Activated CD4-positive, alpha-beta memory T cell treated with anti-CD3 and anti-CD28 coated beads, Interleukin-2, amount 10 ng/mL, durations not matched to agents 7 days and 5 days (primary cell): ENCODE measurements around the gene TMPRSS4. TPM values are rescaled to one million over a fixed set of nuclear protein-coding genes. Genes with fewer than 3 reads are reported as not detected.

Source experiments
- CTCF ChIA-PET: fragments of 350-600 bp; sonication (Branson Sonifier 250); formaldehyde crosslinking; loops from one replicate; lab custom pipeline; 2021; ENCODE audit warnings: antibody characterized with exemption, inconsistent platforms; lab: Charles Lee
- POLR2A ChIA-PET: fragments of 350-600 bp; sonication (Branson Sonifier 250); formaldehyde crosslinking; loops from one replicate; lab custom pipeline; 2021; ENCODE audit warnings: antibody characterized with exemption; lab: Charles Lee
- DNase-seq: peaks from one replicate; pipeline ENCODE4 v3.0.0-alpha.2; 2020
- H3K27ac Mint-ChIP-seq: one replicate; pipeline ENCODE4 v1.8.0; 2021; ENCODE audit warnings: mild to moderate bottlenecking, mixed read lengths
- H3K27me3 Mint-ChIP-seq: one replicate; pipeline ENCODE4 v1.8.0; 2021; ENCODE audit warnings: mixed read lengths
- H3K36me3 Mint-ChIP-seq: one replicate; pipeline ENCODE4 v1.8.0; 2021; ENCODE audit warnings: low read depth, mixed read lengths
- H3K4me1 Mint-ChIP-seq: one replicate; pipeline ENCODE4 v1.8.0; 2021; ENCODE audit warnings: mixed read lengths
- H3K4me3 Mint-ChIP-seq: one replicate; pipeline ENCODE4 v1.8.0; 2021; ENCODE audit warnings: mild to moderate bottlenecking, mixed read lengths
- H3K9me3 Mint-ChIP-seq: one replicate; pipeline ENCODE4 v1.8.0; 2021; ENCODE audit warnings: mixed read lengths
- total RNA-seq, 2 experiments: library from RNA; stranded (reverse); gene quantifications; one replicate each; pipeline ENCODE4 v1.2.3, GENCODE V29; 2021

TMPRSS4 gene
- total RNA-seq, 2 experiments from 2014 or later = 0.05 TPM; not detected in 1

GRCh38 chr11:118149493-118149892, 72.6 kb downstream of the TMPRSS4 start:
- DNase-seq = no peak
- Mint-ChIP-seq H3K36me3 (no peaks in the 10 kb centered on the region), H3K27ac (no peak overlapping the region), H3K27me3 (peaks cover 76% of the 10 kb centered on the region), H3K4me3 (no peak overlapping the region), H3K4me1 (peaks cover 10% of the 10 kb centered on the region), H3K9me3 (no peaks in the 10 kb centered on the region)
- ChIA-PET CTCF (interaction anchor here (1.1 kb wide), 1 partner anchor 22 kb away, joined by 5 read pairs; no protein-coding TSS in a partner anchor), POLR2A (no interaction called here)

- Mint-ChIP-seq H3K4me3 (no peak overlapping the region), H3K4me1 (peaks cover 9% of the 10 kb centered on the region), H3K27me3 (peaks cover 83% of the 10 kb centered on the region), H3K9me3 (no peaks in the 10 kb centered on the region), H3K27ac (no peak overlapping the region), H3K36me3 (no peaks in the 10 kb centered on the region)
- CTCF ChIA-PET = interaction anchor here (3.2 kb wide), 1 partner anchor 20 kb away, joined by 12 read pairs; no protein-coding TSS in a partner anchor
- no peak for DNase-seq
- POLR2A ChIA-PET = no interaction called here
Observed at GRCh38 chr11:118151431-118151830, 74.6 kb downstream of the TMPRSS4 start.

GRCh38 chr11:118152020-118152551, 75.2 kb downstream of the TMPRSS4 start:
- POLR2A ChIA-PET = interaction anchor here (1.3 kb wide), 1 partner anchor 19 kb away, joined by 4 read pairs; no protein-coding TSS in a partner anchor
- CTCF ChIA-PET = interaction anchor here (3.2 kb wide), 1 partner anchor 19 kb away, joined by 12 read pairs; no protein-coding TSS in a partner anchor
- peak overlapping the region; percentile 19 for H3K4me3 Mint-ChIP-seq
- H3K36me3 Mint-ChIP-seq = no peaks in the 10 kb centered on the region
- H3K27ac Mint-ChIP-seq = no peak overlapping the region
- peaks cover 9% of the 10 kb centered on the region for H3K4me1 Mint-ChIP-seq
- H3K27me3 Mint-ChIP-seq = peaks cover 87% of the 10 kb centered on the region
- no peaks in the 10 kb centered on the region for H3K9me3 Mint-ChIP-seq
- no peak for DNase-seq

- peaks cover 9% of the 10 kb centered on the region for H3K4me1 Mint-ChIP-seq
- no peaks in the 10 kb centered on the region for H3K36me3 Mint-ChIP-seq
- H3K4me3 Mint-ChIP-seq = peak within 1 kb of the TSS; percentile 35
- no peak within 1 kb of the TSS for H3K27ac Mint-ChIP-seq
- DNase-seq = no peak
- ChIA-PET CTCF (interaction anchor here (0.5 to 3.2 kb wide), 4 partner anchors 19 to 137 kb away, joined by 3 to 12 read pairs (median 4); no protein-coding TSS in a partner anchor), POLR2A (interaction anchor here (1.0 to 1.3 kb wide), 2 partner anchors 15 to 18 kb away, joined by 4 read pairs; no protein-coding TSS in a partner anchor)
- peaks cover 89% of the 10 kb centered on the region for H3K27me3 Mint-ChIP-seq
- no peaks in the 10 kb centered on the region for H3K9me3 Mint-ChIP-seq
Observed at GRCh38 chr11:118152552-118153471, 75.9 kb downstream of the TMPRSS4 start, which contains the start of gene SCN4B. Gene SCN4B, minus strand, starts transcription at chr11:118152823. Its CDS starts 150 bp downstream, at chr11:118152673.

- H3K4me3 Mint-ChIP-seq = peak overlapping the region; percentile 35
- DNase-seq = no peak
- peaks cover 9% of the 10 kb centered on the region for H3K4me1 Mint-ChIP-seq
- H3K36me3 Mint-ChIP-seq = no peaks in the 10 kb centered on the region
- peaks cover 89% of the 10 kb centered on the region for H3K27me3 Mint-ChIP-seq
- ChIA-PET CTCF (interaction anchor here (0.7 to 3.2 kb wide), 3 partner anchors 18 to 136 kb away, joined by 3 to 12 read pairs (median 4); no protein-coding TSS in a partner anchor), POLR2A (interaction anchor here (1.0 to 1.3 kb wide), 2 partner anchors 14 to 17 kb away, joined by 4 read pairs; no protein-coding TSS in a partner anchor)
- no peak overlapping the region for H3K27ac Mint-ChIP-seq
- no peaks in the 10 kb centered on the region for H3K9me3 Mint-ChIP-seq
Observed at GRCh38 chr11:118153516-118153915, 76.6 kb downstream of the TMPRSS4 start.

- H3K9me3 Mint-ChIP-seq = no peaks in the 10 kb centered on the region
- no peak for DNase-seq
- peak overlapping the region; percentile 35 for H3K4me3 Mint-ChIP-seq
- H3K4me1 Mint-ChIP-seq = peaks cover 9% of the 10 kb centered on the region
- no peak overlapping the region for H3K27ac Mint-ChIP-seq
- ChIA-PET CTCF (no interaction called here), POLR2A (no interaction called here)
- H3K36me3 Mint-ChIP-seq = no peaks in the 10 kb centered on the region
- peaks cover 88% of the 10 kb centered on the region for H3K27me3 Mint-ChIP-seq
Observed at GRCh38 chr11:118153976-118154375, 77.1 kb downstream of the TMPRSS4 start.

- peaks cover 94% of the 10 kb centered on the region for H3K27me3 Mint-ChIP-seq
- H3K27ac Mint-ChIP-seq = no peak overlapping the region
- DNase-seq = no peak
- no peaks in the 10 kb centered on the region for H3K36me3 Mint-ChIP-seq
- H3K4me1 Mint-ChIP-seq = peaks cover 9% of the 10 kb centered on the region
- ChIA-PET POLR2A (no interaction called here), CTCF (interaction anchor here (0.6 to 1.3 kb wide), 2 partner anchors 12 to 44 kb away, joined by 3 read pairs; no protein-coding TSS in a partner anchor)
- no peaks in the 10 kb centered on the region for H3K9me3 Mint-ChIP-seq
- no peak overlapping the region for H3K4me3 Mint-ChIP-seq
Observed at GRCh38 chr11:118154641-118155040, 77.8 kb downstream of the TMPRSS4 start.

- POLR2A ChIA-PET = no interaction called here
- no peak overlapping the region for H3K4me3 Mint-ChIP-seq
- H3K4me1 Mint-ChIP-seq = peaks cover 9% of the 10 kb centered on the region
- no peaks in the 10 kb centered on the region for H3K9me3 Mint-ChIP-seq
- CTCF ChIA-PET = interaction anchor here (1.0 to 3.1 kb wide), 5 partner anchors 11 to 348 kb away, joined by 3 to 25 read pairs (median 4); no protein-coding TSS in a partner anchor
- peaks cover 82% of the 10 kb centered on the region for H3K27me3 Mint-ChIP-seq
- DNase-seq = no peak
- no peaks in the 10 kb centered on the region for H3K36me3 Mint-ChIP-seq
- no peak overlapping the region for H3K27ac Mint-ChIP-seq
Observed at GRCh38 chr11:118155776-118156530, 79.1 kb downstream of the TMPRSS4 start.

GRCh38 chr11:118156531-118157185, 79.8 kb downstream of the TMPRSS4 start:
- peaks cover 9% of the 10 kb centered on the region for H3K4me1 Mint-ChIP-seq
- H3K9me3 Mint-ChIP-seq = no peaks in the 10 kb centered on the region
- no peak overlapping the region for H3K4me3 Mint-ChIP-seq
- ChIA-PET POLR2A (interaction anchor here (1.0 kb wide), 1 partner anchor 9 kb away, joined by 3 read pairs; no protein-coding TSS in a partner anchor), CTCF (interaction anchor here (0.5 to 3.1 kb wide), 6 partner anchors 12 to 349 kb away, joined by 3 to 25 read pairs (median 4); no protein-coding TSS in a partner anchor)
- H3K36me3 Mint-ChIP-seq = no peaks in the 10 kb centered on the region
- peaks cover 81% of the 10 kb centered on the region for H3K27me3 Mint-ChIP-seq
- no peak overlapping the region for H3K27ac Mint-ChIP-seq
- DNase-seq = no peak

- no peaks in the 10 kb centered on the region for H3K36me3 Mint-ChIP-seq
- DNase-seq = no peak
- H3K27me3 Mint-ChIP-seq = peaks cover 79% of the 10 kb centered on the region
- H3K27ac Mint-ChIP-seq = no peak overlapping the region
- POLR2A ChIA-PET = interaction anchor here (1.0 kb wide), 1 partner anchor 8 kb away, joined by 3 read pairs; no protein-coding TSS in a partner anchor
- CTCF ChIA-PET = interaction anchor here (1.0 to 3.1 kb wide), 4 partner anchors 12 to 41 kb away, joined by 3 to 25 read pairs (median 5); no protein-coding TSS in a partner anchor
- H3K4me3 Mint-ChIP-seq = no peak overlapping the region
- peaks cover 9% of the 10 kb centered on the region for H3K4me1 Mint-ChIP-seq
- H3K9me3 Mint-ChIP-seq = no peaks in the 10 kb centered on the region
Observed at GRCh38 chr11:118157186-118157895, 80.5 kb downstream of the TMPRSS4 start.

- ChIA-PET CTCF (no interaction called here), POLR2A (no interaction called here)
- DNase-seq = no peak
- Mint-ChIP-seq H3K4me1 (no peaks in the 10 kb centered on the region), H3K27ac (no peak overlapping the region), H3K9me3 (no peaks in the 10 kb centered on the region), H3K36me3 (no peaks in the 10 kb centered on the region), H3K4me3 (no peak overlapping the region), H3K27me3 (peaks cover 58% of the 10 kb centered on the region)
Observed at GRCh38 chr11:118161786-118162185, 84.9 kb downstream of the TMPRSS4 start.
